Measurements from ENCODE around the gene PGBD1. TPM values are rescaled to one million over a fixed set of nuclear protein-coding genes. Genes with fewer than 3 reads are reported as not detected.

PGBD1 gene
- total and polyA plus RNA-seq, 2 donors (not counting 3 experiments of a cell fraction or from before 2014, with no cell fraction given), result 4.2 to 9.6 TPM

GRCh38 chr6:28243946-28244345, 37.4 kb upstream of the PGBD1 start:
- Histone ChIP-seq H3K79me2 (ENCODE audit: control insufficient read depth, insufficient read depth, low read length) (no peaks in the 10 kb centered on the region), H3K9ac (replicated peaks; ENCODE audit: extremely low read depth, insufficient read depth, low read length) (no peak overlapping the region), H4K20me1 (replicated peaks; ENCODE audit: control insufficient read depth, extremely low read depth, insufficient read depth, low read length) (no peaks in the 10 kb centered on the region), H3K27me3 (ENCODE audit: control insufficient read depth in 2 of 2, insufficient read depth in 2 of 2, low read length in 2 of 2) (no peaks in the 10 kb centered on the region), H3K4me1 (ENCODE audit: control insufficient read depth, extremely low read depth, insufficient read depth, low read length) (no peaks in the 10 kb centered on the region), H2AFZ (ENCODE audit: low read depth, low read length) (no peak overlapping the region), H3K9me3 (replicated peaks; ENCODE audit: control insufficient read depth, insufficient read depth, low read length) (no peaks in the 10 kb centered on the region), H3K4me2 (ENCODE audit: insufficient read depth, low read length) (no peak overlapping the region), H3K4me3 (replicated peaks in 1 of 3; ENCODE audit: insufficient read depth in 1 of 3, low read depth in 1 of 3, low read length in 3 of 3) (no peak overlapping the region), H3K27ac (ENCODE audit: insufficient read depth, low read depth, low read length) (no peak overlapping the region), H3K36me3 (ENCODE audit: control insufficient read depth in 2 of 2, extremely low read depth in 1 of 2, insufficient read depth in 2 of 2, low read length in 2 of 2) (peaks cover 0 to 10% of the 10 kb centered on the region in 2 experiments), H3K9me1 (replicated peaks; ENCODE audit: control insufficient read depth, extremely low read depth, insufficient read depth, low read length) (no peaks in the 10 kb centered on the region)
- DNase-seq (ENCODE audit: low read depth, low spot score) (no peak), FAIRE-seq (no peak)
- ChIA-PET POLR2A (no interaction called here), CTCF (no interaction called here)
- dilution Hi-C loops (cut with MboI; ENCODE audit: extremely low pct_ligation_motif_present, low sequenced_read_pairs) (no loop called here), intact Hi-C loops (cut with micrococcal nuclease) (no loop called here)
- TF ChIP-seq JUN (IDR thresholded peaks at IDR 0.05; ENCODE audit: borderline replicate concordance, insufficient read depth, insufficient read length, low read depth), result no peak
- no TSS peak for BruUV-seq (replicated peaks)

- Histone ChIP-seq H2AFZ (ENCODE audit: low read depth, low read length) (no peak overlapping the region), H3K27ac (ENCODE audit: insufficient read depth, low read depth, low read length) (no peak overlapping the region), H3K9ac (replicated peaks; ENCODE audit: extremely low read depth, insufficient read depth, low read length) (no peak overlapping the region), H3K27me3 (ENCODE audit: control insufficient read depth in 2 of 2, insufficient read depth in 2 of 2, low read length in 2 of 2) (no peaks in the 10 kb centered on the region), H3K36me3 (ENCODE audit: control insufficient read depth in 2 of 2, extremely low read depth in 1 of 2, insufficient read depth in 2 of 2, low read length in 2 of 2) (peaks cover 0 to 10% of the 10 kb centered on the region in 2 experiments), H3K9me1 (replicated peaks; ENCODE audit: control insufficient read depth, extremely low read depth, insufficient read depth, low read length) (no peaks in the 10 kb centered on the region), H3K4me1 (ENCODE audit: control insufficient read depth, extremely low read depth, insufficient read depth, low read length) (no peaks in the 10 kb centered on the region), H3K79me2 (ENCODE audit: control insufficient read depth, insufficient read depth, low read length) (no peaks in the 10 kb centered on the region), H4K20me1 (replicated peaks; ENCODE audit: control insufficient read depth, extremely low read depth, insufficient read depth, low read length) (no peaks in the 10 kb centered on the region), H3K9me3 (replicated peaks; ENCODE audit: control insufficient read depth, insufficient read depth, low read length) (no peaks in the 10 kb centered on the region), H3K4me3 (replicated peaks in 1 of 3; ENCODE audit: insufficient read depth in 1 of 3, low read depth in 1 of 3, low read length in 3 of 3) (no peak overlapping the region), H3K4me2 (ENCODE audit: insufficient read depth, low read length) (no peak overlapping the region)
- no TSS peak for BruUV-seq (replicated peaks)
- ChIA-PET POLR2A (no interaction called here), CTCF (interaction anchor here (0.9 kb wide), 1 partner anchor 111 kb away, joined by 3 read pairs; no protein-coding TSS in a partner anchor)
- DNase-seq (ENCODE audit: low read depth, low spot score) (no peak), FAIRE-seq (no peak)
- dilution Hi-C loops (cut with MboI; ENCODE audit: extremely low pct_ligation_motif_present, low sequenced_read_pairs), result no loop called here
- TF ChIP-seq GATA2 (IDR thresholded peaks at IDR 0.05; ENCODE audit: insufficient read depth, insufficient read length, low read depth, low read length) (no peak), CTCF (IDR thresholded peaks at IDR 0.05; ENCODE audit: extremely low read depth in 1 of 2, insufficient read depth in 1 of 2, low read depth in 1 of 2, low read length in 2 of 2) (no peak), MYC (IDR thresholded peaks at IDR 0.05; ENCODE audit: low read depth, low read length) (no peak), POLR2AphosphoS5 (IDR thresholded peaks at IDR 0.05; ENCODE audit: insufficient read depth, low read depth, low read length) (no peak), EZH2 (IDR thresholded peaks at IDR 0.05; ENCODE audit: borderline replicate concordance, low read depth, low read length, severe bottlenecking) (no peak), JUN (IDR thresholded peaks at IDR 0.05; ENCODE audit: borderline replicate concordance, insufficient read depth, insufficient read length, low read depth) (no peak), FOS (IDR thresholded peaks at IDR 0.05; ENCODE audit: borderline replicate concordance, insufficient read depth, low read length) (no peak), POLR2A (IDR thresholded peaks at IDR 0.05; ENCODE audit: low read depth, low read length) (no peak), MAX (IDR thresholded peaks at IDR 0.05; ENCODE audit: insufficient read depth, insufficient read length) (no peak)
- intact Hi-C loops (cut with micrococcal nuclease), result no loop called here
Observed at GRCh38 chr6:28245206-28245941, 36.0 kb upstream of the PGBD1 start.
